Astrocyte (in vitro differentiated cells and primary cell): ENCODE results near the gene DDR2.

Experiments
- EZH2 ChIP-seq: IDR thresholded peaks from 2 replicates; pipeline ENCODE4 v1.6.1; 2012; ENCODE audit warnings: mild to moderate bottlenecking, low read length, inconsistent platforms; ENCODE audit not compliant: insufficient read depth
- TF ChIP-seq, protein P1 (sequence below): IDR thresholded peaks from 2 replicates; pipeline ENCODE4 v1.5.1; 2011; ENCODE audit warnings: low read depth, mild to moderate bottlenecking, inconsistent platforms, low read length, moderate library complexity; ENCODE audit not compliant: insufficient read depth

GRCh38 chr1:162712317-162713029 lies 80.2 kb downstream of the DDR2 start:
- TF ChIP-seq EZH2: no peak
- TF ChIP-seq, protein P1, sequence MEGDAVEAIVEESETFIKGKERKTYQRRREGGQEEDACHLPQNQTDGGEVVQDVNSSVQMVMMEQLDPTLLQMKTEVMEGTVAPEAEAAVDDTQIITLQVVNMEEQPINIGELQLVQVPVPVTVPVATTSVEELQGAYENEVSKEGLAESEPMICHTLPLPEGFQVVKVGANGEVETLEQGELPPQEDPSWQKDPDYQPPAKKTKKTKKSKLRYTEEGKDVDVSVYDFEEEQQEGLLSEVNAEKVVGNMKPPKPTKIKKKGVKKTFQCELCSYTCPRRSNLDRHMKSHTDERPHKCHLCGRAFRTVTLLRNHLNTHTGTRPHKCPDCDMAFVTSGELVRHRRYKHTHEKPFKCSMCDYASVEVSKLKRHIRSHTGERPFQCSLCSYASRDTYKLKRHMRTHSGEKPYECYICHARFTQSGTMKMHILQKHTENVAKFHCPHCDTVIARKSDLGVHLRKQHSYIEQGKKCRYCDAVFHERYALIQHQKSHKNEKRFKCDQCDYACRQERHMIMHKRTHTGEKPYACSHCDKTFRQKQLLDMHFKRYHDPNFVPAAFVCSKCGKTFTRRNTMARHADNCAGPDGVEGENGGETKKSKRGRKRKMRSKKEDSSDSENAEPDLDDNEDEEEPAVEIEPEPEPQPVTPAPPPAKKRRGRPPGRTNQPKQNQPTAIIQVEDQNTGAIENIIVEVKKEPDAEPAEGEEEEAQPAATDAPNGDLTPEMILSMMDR: no peak
